ENCODE results near the gene CCDC182.

DNA sequence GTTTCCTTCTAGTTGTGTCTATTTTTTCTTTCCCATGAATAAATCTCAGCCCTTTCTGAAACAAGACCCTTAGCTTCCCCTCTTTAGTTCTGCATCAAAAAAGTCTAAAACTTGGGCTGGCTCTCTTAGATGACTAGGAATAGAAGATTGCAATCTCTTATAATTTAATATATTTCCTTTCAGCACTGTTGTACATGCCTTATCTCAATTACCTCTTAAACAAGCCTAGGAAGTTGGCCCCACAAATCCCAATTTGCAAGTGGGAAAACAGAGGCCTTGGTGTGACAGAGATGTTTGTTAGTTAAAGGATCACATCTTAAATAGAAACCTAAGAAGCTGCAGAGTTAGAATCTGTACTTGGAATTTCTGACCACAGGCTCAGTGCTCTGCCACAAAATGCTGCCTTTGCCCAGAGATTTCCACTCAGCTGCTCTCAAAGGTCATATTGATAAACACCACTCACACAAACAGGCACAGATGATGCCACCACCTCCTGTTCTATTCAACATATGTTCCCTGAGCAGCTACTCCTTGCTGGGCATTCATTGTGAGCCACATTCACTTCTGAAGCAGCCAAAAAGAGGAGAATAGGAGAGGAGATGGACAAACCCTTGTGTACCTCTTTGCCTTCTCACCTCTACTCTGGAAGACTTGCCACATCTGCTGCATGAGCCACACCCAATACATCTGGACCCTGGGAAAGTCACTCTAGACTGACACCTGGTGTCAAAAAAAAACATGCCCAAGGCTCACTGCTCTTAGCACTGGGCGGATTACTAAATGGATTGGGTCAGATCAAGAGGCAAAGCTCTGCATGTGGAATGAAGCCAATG lies 5.5 kb downstream of the CCDC182 start:
- no peak for TF ChIP-seq EZH2phosphoT487 (IDR thresholded peaks at IDR 0.05; ENCODE audit: insufficient read depth, low read depth)
- TF ChIP-seq EZH2 (IDR thresholded peaks at IDR 0.05; ENCODE audit: insufficient read depth, poor library complexity, severe bottlenecking): no peak
